ENCODE results near the gene NAA15.
"Not testable (repeated sequence)": the region's sequence is repeated elsewhere in the genome, so short reads cannot be mapped to it uniquely, and the experiment has no call there.

NAA15 gene

DNA sequence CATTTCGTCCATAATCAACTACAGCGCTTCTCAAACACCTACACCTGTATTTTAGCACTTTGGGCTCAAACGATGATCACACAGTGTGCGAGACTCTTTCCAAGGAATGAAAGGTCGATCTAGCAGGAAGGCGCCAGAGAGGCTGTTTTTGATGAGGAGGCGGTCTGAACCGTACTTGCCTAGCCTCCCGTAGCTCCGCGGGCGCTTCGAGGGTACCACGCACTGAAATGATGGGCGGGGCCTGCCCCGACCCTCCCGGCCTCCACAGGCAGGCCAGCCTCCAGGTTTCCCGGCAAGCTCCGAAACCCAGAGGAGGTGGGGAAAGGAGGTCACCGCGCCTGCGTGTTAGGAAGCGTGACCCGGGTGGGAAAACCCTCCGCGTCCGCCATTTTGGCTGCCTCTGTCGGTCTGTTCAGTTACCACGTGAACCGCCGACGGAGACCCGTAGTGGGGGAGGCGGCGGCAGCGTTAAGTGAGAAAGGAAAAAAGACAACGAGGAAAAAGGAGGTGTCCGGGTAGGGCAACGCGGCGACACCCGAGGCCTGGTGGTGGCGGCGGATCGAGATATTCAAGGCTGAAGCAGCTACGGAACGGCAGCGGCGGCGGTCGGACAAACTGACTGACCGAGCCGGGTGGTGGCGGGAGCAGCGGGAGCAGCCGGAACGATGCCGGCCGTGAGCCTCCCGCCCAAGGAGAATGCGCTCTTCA is at the start of gene NAA15:
TSS of gene NAA15 (plus strand) at position 393 of the 708 bp plus-strand sequence. CDS start at position 666, 273 bp downstream.
- DNase-seq, result peak; percentile 96

DNA sequence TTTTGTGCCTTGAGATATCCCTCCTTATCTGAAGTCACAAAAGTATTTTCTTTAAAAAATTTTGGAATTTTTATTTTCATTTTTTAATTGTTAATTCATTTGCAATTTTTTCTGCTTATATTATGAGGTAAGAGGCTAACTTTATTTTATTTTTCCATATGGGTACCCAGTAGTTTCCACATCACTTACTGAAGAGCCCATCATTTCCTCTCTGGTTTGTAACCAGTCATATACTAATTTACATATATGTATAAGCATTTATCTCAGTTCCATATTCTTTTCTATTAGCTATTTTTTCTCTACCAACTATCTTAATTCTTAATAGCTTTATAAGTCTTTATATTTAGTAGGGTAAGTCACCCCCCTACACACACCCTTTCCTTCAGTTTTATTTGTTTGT is 48.3 kb upstream of the NAA15 start:
- no peak for DNase-seq

DNA sequence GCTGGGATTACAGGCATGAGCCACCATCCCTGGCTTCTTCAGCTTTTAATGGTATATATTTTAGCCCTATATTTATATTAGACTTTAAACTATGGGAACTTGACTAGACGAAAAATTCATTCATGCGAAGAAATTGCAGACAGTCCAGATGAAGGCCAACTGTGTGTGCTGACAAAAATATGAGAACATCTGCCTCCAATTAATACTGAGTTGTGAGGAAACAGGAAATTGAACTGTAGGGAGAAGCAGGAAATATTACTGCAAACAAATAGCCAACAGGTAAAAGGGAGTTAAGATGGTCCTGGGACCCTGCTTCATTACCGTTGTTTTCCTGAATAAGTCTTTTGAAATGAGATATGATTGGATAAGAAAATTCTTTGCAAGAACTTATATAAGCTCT is 47.6 kb upstream of the NAA15 start:
- no peak for DNase-seq

DNA sequence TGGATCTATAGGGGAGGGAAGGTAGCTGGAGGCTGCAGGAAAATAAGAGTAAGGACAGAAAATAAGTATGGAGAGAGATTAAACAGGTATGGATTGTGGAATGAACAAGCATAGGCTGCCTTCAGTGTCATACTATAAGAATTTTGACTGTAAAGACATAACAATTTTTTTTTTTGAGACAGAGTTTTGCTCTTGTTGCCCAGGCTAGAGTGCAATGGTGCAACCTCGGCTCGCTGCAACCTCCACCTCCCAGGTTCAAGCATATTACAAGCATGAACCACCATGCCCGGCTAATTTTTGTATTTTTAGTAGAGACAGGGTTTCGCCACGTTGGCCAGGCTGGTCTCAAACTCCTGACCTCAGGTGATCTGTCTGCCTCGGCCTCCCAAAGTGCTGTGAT is 45.7 kb upstream of the NAA15 start:
- DNase-seq, result not testable (repeated sequence)

DNA sequence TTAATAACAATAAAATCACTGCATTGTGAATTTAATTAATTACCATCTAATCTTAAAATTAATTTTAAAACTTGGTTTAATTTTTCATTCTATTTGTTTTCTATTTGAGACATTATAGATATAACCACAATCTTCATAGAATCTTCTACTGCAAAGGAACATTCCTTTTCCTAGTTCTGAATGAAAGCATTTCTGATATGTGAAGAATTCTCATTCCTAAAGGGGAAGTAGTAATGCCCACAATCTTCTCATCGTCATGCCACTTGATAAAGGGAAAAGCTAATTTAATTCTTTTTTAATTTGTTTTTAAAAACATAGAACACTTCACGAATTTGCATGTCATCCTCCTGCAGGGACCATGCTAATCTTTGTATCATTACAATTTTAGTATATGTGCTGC is 45.0 kb upstream of the NAA15 start:
- DNase-seq, result no peak

DNA sequence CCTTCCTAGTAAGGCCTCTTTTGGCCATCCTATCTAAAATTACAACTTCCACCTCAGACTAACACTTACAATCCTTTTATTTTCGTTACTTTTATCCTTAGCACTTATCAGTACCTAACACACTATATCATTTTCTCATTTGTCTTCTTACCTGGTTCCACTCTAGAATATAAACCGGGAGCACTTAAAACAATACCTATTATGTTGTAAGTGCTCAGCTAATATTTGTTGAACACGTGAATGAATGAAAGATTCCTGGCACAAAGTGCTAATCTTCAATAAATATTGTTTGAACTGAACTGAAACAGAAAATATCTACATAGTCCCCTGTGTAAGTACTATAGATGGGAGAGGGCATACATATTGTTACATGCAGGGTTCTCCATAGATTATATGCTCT is 35.7 kb upstream of the NAA15 start:
- no peak for DNase-seq

DNA sequence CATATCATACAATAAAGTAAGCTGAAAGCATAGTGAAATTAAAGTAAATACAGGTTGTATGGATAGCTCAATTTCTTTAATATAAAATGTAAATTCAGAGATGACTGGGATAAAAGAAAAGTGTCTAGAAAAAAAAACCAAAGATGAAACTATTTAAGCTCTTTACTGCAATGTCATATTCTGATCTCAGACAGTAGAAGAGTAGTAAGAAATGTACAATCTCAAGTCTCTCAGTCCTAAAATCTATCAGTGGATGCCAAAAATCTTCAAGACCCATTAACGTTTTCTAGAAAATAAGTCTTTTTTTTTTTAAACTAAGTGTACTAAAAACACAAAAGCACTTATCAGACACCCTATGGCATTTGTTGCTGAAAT is 35.1 kb upstream of the NAA15 start:
- DNase-seq, result no peak

DNA sequence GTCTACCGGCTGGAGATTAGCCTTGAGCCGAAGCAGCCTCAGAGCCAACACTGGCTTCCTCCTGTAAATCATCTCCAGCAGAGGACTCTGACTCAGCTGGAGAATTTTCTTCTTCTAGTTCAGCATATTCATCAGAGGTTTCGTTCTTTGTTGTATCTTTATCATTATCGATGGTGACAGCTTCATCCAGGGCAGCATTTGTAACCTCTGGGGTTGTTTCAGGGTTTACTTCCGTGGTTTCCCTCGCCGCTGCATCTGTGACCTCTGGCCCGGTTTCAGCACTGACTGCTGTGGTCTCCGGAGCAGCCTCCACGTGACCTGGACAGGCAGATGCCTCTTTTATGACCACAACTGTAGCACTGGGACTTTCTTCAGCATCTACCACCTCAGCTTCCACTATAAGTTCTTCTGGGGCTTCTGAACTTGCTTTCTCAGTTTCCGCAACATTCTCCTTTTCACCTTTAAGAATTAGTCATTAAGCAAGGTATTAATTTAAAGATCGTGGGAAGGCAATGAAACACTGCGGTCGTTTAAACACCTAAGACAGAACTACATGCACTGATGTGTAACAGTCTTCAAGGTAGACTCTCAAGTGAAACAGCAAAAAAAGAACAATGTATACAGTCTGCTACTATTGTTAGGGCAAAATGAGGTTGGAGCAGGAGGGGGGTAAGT is 34.6 kb upstream of the NAA15 start:
- DNase-seq, result no peak

DNA sequence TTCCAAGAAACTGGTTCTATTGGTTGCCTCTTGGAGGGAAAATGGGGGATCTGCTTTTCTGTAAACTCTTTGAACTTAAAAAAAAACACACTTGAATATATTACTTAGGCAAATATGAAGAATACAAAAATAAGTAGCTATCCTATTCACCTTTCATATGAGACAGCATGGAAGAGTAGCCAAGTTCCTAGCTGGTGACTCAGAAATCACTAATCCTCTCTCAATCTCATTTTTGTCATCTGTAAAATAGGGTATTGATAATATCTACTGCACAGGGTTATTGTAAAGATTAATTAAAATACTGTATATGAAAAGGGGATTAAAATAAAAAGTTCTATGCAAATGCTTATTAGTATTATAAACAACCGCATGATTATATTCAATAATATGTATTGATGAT is 34.0 kb upstream of the NAA15 start:
- no peak for DNase-seq

DNA sequence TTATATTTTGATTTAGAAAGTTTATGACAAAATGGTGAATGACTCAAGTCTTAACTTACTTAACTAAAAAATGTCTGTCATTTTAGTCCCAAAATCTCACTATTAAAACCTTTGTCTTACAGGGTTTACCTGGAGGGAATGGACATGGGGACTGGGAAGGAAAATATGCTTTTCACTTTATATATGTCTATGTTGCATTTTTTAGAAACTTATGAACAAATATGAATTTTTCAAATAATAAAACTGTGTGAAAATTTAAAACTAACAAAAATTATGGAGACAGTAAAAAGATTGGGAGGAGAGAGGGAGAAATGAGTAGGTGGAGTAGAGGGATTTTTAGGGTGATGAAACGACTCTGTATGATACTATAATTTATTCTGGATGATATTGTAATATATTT is 27.5 kb upstream of the NAA15 start:
- no peak for DNase-seq

DNA sequence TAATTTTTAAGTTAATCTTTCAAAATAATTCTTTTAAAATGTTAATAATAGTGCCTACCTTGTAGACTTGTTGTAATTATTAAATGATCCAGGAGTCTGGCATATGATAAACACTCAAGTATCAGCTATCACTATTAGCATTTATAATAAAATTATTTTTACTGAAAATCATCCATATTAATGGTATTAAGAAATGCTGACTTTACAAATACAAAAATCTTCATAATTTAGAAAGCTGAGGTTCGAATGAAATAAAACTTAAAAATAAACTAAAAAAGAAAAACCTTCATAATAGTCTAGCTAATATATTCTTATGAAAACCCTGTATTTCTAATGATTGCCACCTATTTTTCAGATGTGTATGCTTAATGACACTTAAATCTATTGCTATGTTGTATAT is 26.5 kb upstream of the NAA15 start:
- no peak for DNase-seq

DNA sequence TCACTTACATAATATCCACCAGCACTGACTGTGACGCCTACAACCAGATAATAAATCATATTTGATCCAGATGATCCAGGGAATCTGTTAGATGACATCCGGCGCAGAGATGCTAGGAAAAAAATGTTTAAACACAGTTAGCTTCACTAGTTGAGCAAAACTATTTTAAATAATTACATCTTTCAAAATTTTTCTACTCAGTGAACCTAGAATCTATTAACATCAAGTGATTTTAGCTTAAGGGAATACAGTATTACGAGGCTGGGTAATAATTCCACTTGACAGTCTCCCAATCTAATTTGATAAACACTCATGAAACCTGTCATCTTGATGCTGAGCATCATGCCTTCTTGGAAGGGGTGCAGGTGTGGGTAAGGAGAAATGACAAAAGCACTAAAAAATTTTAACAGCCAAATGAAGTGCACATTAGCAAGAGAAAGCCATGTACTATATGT is 26.0 kb upstream of the NAA15 start:
- DNase-seq, result no peak

DNA sequence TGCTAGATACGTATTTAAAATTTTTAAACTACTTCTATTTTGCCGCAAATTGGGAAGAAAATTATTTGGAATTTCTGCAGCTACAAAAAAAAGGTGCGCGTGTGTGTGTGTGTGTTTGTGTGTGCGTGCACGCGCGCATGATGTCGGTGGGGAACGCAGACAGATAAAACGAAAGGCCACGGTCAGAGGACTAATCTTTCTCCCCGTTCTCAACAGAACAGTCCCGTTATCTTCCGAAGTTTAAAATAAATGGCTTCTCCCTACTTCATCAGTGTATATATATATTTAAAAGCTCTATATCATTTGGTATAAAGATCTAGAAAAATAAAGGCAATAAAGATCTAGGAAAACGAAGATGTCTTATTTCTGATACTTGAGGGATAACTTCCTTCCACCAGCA is 22.8 kb upstream of the NAA15 start:
- no peak for DNase-seq

DNA sequence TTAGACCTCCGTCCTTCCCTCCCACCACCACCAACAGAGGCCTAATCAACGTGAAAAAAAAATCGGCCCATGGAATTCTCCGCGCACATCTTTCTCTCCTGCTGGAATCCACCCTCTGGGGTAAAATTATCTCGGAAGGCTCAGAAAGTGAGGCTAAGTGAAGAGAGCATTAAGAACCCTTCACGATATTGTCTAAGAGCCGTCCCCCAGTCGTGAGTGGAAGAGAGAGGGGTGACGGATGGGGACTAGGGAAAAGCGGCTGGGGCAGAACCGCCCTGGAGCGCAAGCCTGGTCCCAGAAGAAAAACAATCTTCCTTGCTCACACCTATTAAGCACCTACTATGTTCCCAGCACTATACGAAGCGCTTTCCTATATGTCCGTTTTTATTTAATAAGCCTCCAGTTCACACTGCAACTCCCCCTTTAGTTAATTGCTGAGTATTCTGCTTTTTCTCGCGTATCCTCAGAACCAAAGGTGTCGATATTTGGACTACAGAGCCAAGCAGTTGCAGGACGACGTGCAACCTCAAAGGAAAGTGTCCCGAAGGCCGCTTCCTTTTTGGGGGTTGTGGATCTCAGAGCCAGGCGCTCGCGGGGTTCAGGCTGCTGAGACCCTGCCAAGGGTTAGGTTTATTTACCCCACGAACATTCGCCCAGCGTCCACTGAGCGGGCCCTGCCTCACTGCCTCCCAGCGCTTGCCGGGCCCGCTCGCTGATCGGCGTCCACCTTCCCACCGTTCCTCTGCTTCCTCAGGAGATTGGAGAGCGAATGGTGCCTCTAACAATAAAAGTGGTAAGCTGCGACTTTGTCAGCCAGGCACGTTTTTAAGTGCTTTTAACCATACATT is 22.2 kb upstream of the NAA15 start:
- no peak for DNase-seq

DNA sequence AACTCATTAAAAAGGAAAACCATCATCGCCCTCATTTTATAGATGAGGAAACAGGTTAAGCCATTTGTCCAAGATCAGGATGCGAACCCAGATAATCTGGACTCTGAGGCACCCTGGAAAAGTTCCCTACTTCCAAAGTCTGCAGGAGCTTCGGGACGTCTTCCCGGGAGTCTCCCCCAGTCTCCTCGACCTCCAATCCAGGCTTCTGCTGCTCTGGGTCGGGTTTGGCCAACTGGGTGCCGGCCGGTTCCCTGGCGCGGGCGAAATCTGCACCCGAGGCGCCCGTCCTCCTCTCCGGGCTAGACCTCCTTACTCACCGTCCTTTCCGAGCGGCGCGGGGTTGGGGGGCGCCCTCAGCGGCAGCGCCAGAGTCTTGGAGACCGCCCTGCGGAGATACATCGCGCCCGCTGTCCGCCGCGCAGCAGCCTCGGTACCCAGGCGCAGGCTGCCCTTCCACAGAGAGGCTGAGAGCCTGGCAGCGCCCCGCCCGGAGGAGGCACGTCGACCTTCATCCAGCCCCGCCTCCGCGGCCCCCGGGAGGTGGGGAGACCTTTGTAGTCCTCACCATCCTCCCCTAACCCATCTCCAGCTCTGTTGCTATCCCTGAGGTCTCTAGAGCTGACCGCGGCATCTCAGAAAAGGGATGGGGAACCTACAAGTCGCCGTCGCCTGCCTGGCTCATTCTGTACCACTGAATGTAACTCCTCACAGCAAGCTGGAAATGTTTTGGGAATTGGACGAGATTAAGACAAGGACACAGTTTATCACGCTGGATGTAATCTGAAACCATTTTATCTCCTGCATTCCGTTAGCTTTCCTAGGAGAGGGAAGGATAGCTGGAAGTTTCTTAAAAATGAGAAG is 21.3 kb upstream of the NAA15 start, which contains the start of gene MGARP:
TSS of gene MGARP (minus strand) at position 466 of the 861 bp plus-strand sequence. CDS start at position 399, 67 bp downstream.
- DNase-seq, result no peak

DNA sequence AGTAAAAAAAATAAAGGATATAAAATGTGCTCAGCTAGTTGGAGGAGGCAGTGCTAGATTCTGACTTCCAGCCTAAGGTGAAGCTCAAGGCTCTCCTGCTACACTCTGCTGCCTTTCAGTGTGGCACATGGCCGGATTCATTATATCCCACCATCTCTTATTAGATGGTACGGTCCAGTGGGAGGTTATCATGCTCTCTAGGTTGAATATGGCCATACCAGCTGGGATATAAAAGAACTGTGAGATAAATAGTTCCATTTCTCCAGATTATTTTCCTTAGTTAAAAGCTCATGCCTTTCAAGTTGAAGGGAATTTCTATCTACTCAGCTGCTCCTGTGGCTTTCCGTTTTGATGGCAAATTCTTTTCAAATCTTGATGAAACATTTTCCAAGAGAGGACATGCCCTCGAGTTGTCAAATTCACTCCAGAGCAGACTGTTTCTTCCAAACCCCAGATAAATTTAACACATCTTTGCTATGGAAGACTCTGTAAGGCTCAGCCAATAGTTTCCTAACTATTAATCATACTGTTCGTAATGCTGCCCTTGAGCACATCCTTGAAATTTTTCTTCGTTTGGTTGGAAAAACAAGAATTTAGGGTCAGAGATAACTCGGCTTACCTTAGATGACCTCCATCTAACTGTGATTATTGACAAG is 19.1 kb upstream of the NAA15 start:
- DNase-seq, result no peak

DNA sequence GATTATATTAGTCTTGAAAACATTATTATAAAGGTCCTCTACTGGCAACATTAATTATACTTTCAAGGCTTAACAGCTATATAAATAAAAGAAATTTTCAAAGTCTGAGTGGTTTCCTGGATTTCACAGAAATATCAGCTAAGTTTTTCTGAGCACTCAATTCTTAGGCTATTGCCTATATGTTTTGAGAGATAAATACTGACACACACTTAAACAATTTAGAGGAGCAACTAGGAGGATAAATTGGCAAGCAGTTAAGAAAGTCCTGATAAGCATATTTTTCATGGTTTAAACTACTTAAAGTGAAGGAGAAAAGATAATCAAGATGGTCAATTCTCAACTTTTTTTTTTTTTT is 18.6 kb upstream of the NAA15 start:
- DNase-seq, result no peak

DNA sequence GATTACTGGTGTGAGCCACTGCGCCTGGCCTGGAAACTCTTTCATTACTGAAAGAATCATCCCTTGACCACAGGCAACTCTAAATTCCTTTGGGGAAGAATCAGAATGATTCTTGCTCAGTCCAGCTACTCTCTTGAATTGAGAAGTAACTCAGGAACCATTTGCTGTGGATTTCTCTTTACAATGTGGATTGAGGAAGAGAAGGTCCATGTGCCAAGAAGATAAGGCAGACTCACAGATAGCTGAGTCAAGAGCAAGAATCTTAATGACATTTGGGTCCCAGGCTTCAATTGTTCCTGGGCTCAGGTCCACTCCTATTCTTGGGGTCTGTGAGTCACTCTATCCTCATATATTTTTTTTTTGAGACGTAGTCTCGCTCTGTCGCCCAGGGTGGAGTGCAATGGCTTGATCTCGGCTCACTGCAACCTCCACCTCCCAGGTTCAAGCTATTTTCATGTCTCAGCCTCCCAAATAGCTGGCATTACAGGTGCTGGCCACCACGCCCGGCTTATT is 15.1 kb upstream of the NAA15 start:
- no peak for DNase-seq

DNA sequence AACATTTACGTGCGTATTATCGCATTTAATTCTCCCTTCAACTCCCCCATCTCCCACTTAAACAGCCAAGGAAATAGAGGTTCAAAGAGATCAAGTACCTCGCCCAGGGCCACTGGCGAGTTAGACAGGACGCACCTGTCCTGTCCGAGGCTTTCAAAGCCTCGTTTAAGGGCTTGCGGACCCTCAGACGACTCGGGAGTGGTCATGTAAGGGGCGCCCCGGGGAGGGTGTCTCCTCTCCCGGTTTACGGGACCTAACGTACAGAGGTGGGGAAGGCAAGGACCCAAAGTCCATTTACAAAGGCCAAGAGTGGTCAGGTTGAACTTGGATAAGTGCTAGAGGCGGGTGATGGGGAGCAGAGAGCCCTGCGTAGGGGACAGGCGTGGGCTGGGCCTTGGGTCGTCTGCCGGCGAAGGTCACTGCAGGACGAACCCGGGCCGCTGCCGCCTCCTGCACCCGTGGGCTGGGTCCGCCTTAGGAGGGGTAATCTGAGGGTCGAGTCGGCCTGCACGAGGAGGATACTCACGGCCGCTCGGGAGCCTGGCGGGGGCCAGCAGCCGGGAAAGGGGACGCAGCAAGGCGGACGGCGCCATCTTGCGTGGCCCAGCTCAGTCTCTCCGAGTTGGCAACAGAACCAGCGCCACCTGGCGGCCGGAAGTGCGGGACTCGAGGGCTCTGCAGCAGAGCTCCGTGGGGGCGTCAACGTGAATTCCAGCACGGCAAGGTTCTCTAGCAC is 5.9 kb upstream of the NAA15 start:
- DNase-seq, result peak; percentile 92

DNA sequence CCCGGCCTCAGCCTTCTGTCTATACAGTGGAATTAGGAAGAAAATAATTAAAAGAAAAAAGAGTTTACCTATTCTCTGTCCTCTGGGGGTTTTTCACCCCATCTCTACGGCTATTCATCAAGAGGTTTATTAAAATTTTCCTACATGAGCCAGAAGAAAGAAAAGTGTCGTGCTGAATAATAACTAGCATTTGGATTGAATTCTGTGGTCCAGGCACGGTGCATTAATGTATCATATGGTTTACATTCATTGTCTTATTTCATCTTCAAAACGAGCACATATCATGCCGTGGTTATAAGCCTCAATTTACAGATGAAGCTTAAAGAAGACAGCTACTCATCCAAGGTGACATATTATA is 5.4 kb upstream of the NAA15 start:
- DNase-seq, result no peak

DNA sequence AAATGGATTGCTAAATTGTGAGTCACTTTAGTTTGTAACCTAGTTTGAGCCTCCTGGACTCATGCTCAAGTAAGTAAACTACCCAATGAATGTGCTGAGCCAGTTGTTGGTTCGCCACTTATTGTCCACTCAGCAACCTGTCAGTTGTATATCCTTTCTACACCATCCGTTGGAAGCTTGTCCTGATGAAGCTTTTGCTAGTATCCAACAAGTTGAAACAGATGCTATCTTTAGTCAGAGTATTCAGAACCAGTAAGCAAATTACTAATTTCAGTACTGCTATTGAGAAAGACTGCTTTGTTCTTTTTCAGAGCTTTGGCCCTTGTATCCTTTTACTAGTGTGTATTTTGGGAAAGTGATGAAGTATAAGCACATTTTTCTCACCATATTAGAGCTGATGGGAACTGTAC is 4.3 kb upstream of the NAA15 start:
- no peak for DNase-seq
